Mesenchymal stem cell (in vitro differentiated cells and primary cell): Measurements from ENCODE around the gene ELK1.

Experiments
- DNase-seq: peaks from one replicate; pipeline ENCODE4 v3.0.0-alpha.2; 2013
- H2AFZ ChIP-seq: one replicate; pipeline ENCODE4 v1.6.1; 2013; ENCODE audit warnings: low read depth, mild to moderate bottlenecking, control low read depth, inconsistent platforms, low read length, moderate library complexity
- H2AK5ac ChIP-seq: 2 replicates; pipeline ENCODE4 v1.6.1; 2013; ENCODE audit warnings: low read length, moderate library complexity, mild to moderate bottlenecking, inconsistent platforms; ENCODE audit not compliant: severe bottlenecking
- H2BK120ac ChIP-seq: one replicate; pipeline ENCODE4 v1.6.1; 2013; ENCODE audit warnings: low read depth, mild to moderate bottlenecking, inconsistent platforms, low read length, moderate library complexity
- H2BK12ac ChIP-seq, 2 experiments: one replicate each; pipeline ENCODE4 v1.6.1; 2013; ENCODE audit warnings: inconsistent platforms in 2 of 2, low read length in 2 of 2, mild to moderate bottlenecking in 2 of 2, moderate library complexity in 2 of 2, control low read depth in 1 of 2
- H2BK15ac ChIP-seq: one replicate; pipeline ENCODE4 v1.6.1; 2013; ENCODE audit warnings: mild to moderate bottlenecking, low read depth, inconsistent platforms; ENCODE audit not compliant: poor library complexity, severe bottlenecking
- H2BK5ac ChIP-seq: 2 replicates; pipeline ENCODE4 v1.6.1; 2013; ENCODE audit warnings: low read depth, mild to moderate bottlenecking, low read length, control low read depth, inconsistent platforms; ENCODE audit not compliant: poor library complexity, severe bottlenecking
- H3K14ac ChIP-seq, 2 experiments: one replicate each; pipeline ENCODE4 v1.6.1; 2013; ENCODE audit warnings: inconsistent platforms in 2 of 2, low read length in 2 of 2, control low read depth in 1 of 2, mild to moderate bottlenecking in 1 of 2, moderate library complexity in 1 of 2
- H3K18ac ChIP-seq, 2 experiments: one replicate each; pipeline ENCODE4 v1.6.1; 2013; ENCODE audit warnings: inconsistent platforms in 2 of 2, low read length in 2 of 2, control low read depth in 1 of 2, low read depth in 1 of 2, mild to moderate bottlenecking in 1 of 2
- H3K23ac ChIP-seq, 2 experiments: one replicate each; pipeline ENCODE4 v1.6.1; 2013; ENCODE audit warnings: inconsistent platforms in 2 of 2, low read length in 2 of 2, mild to moderate bottlenecking in 2 of 2, moderate library complexity in 2 of 2, control low read depth in 1 of 2
- H3K27ac ChIP-seq: 2 replicates; pipeline ENCODE4 v1.5.1; 2013; ENCODE audit warnings: mild to moderate bottlenecking, moderate library complexity, low read length, control low read depth, inconsistent platforms; ENCODE audit not compliant: poor library complexity, severe bottlenecking
- H3K27me3 ChIP-seq, 2 experiments: 2 replicates each; pipeline versions ENCODE4 v1.6.1 to v1.7.0; 2013; ENCODE audit warnings: low read length in 2 of 2, mild to moderate bottlenecking in 2 of 2, moderate library complexity in 2 of 2, control low read depth in 1 of 2, inconsistent platforms in 1 of 2; ENCODE audit not compliant: control insufficient read depth in 1 of 2, insufficient read depth in 1 of 2
- H3K36me3 ChIP-seq, 2 experiments: 2 replicates each; pipeline versions ENCODE4 v1.6.1 to v1.7.0; 2013; ENCODE audit warnings: low read length in 2 of 2, control low read depth in 1 of 2, inconsistent platforms in 1 of 2, low read depth in 1 of 2, mild to moderate bottlenecking in 1 of 2; ENCODE audit not compliant: insufficient read depth in 2 of 2, control insufficient read depth in 1 of 2
- H3K4ac ChIP-seq, 2 experiments: one replicate each; pipeline ENCODE4 v1.6.1; 2013; ENCODE audit warnings: inconsistent platforms in 2 of 2, low read length in 2 of 2, mild to moderate bottlenecking in 2 of 2, moderate library complexity in 2 of 2, control low read depth in 1 of 2, low read depth in 1 of 2
- H3K4me1 ChIP-seq: 2 replicates; pipeline ENCODE4 v1.6.1; 2013; ENCODE audit warnings: low read depth, low read length, control low read depth; ENCODE audit not compliant: control insufficient read depth, insufficient read depth
- H3K4me2 ChIP-seq: 2 replicates; pipeline ENCODE4 v1.6.1; 2013; ENCODE audit warnings: low read length, mild to moderate bottlenecking, inconsistent platforms; ENCODE audit not compliant: poor library complexity, severe bottlenecking
- H3K4me3 ChIP-seq, 2 experiments: 2 replicates each; pipeline versions ENCODE4 v1.5.1 to v1.7.0; 2013; ENCODE audit warnings: low read length in 2 of 2, mild to moderate bottlenecking in 2 of 2, control low read depth in 1 of 2, low read depth in 1 of 2; ENCODE audit not compliant: insufficient read depth in 1 of 2
- H3K79me1 ChIP-seq: replicated peaks from 2 replicates; pipeline ENCODE4 v1.6.1; 2013; ENCODE audit warnings: mild to moderate bottlenecking, control low read depth, low read length, inconsistent platforms; ENCODE audit not compliant: poor library complexity, severe bottlenecking
- H3K9ac ChIP-seq: 2 replicates; pipeline ENCODE4 v1.7.0; 2013; ENCODE audit warnings: mild to moderate bottlenecking, low read length, moderate library complexity
- H3K9me3 ChIP-seq: 2 replicates; pipeline ENCODE4 v1.7.0; 2013; ENCODE audit warnings: mild to moderate bottlenecking, low read length; ENCODE audit not compliant: control insufficient read depth
- H4K8ac ChIP-seq: one replicate; pipeline ENCODE4 v1.6.1; 2013; ENCODE audit warnings: inconsistent platforms, mild to moderate bottlenecking, low read length, moderate library complexity
- H4K91ac ChIP-seq: one replicate; pipeline ENCODE4 v1.6.1; 2013; ENCODE audit warnings: mild to moderate bottlenecking, low read length, inconsistent platforms
- WGBS: methylation state at CpG from one replicate; pipeline ENCODE4 v1.1.7; 2013; ENCODE audit warnings: mixed read lengths; 5-methylcytosine and 5-hydroxymethylcytosine counted together

The ELK1 gene

GRCh38 chrX:47618923-47619485 is 31.4 kb downstream of the ELK1 start:
- Histone ChIP-seq H2BK12ac (no peak overlapping the region), H3K14ac (no peak overlapping the region), H3K9me3 (peaks cover 9% of the 10 kb centered on the region), H2BK5ac (no peak overlapping the region), H4K8ac (no peak overlapping the region), H2BK120ac (no peak overlapping the region), H3K18ac (no peak overlapping the region), H3K27me3 (peaks cover 26 to 63% of the 10 kb centered on the region in 2 experiments), H2BK15ac (no peak overlapping the region), H3K23ac (no peak overlapping the region), H4K91ac (no peak overlapping the region), H3K4me2 (peak overlapping the region; percentile 77), H3K4me1 (peaks cover 6% of the 10 kb centered on the region), H2AFZ (no peak overlapping the region), H3K4me3 (no peak overlapping the region), H3K4ac (no peak overlapping the region), H3K9ac (no peak overlapping the region), H2AK5ac (no peak overlapping the region), H3K79me1 (no peaks in the 10 kb centered on the region), H3K36me3 (no peaks in the 10 kb centered on the region), H3K27ac (no peak overlapping the region)
- no peak for DNase-seq
- WGBS: 72% methylated on average over 14 of the region's 32 CpGs

GRCh38 chrX:47614618-47615017 is 35.7 kb downstream of the ELK1 start:
- Histone ChIP-seq H3K23ac (no peak overlapping the region), H3K4me1 (peaks cover 4% of the 10 kb centered on the region), H3K27me3 (peaks cover 15 to 69% of the 10 kb centered on the region in 2 experiments), H3K18ac (no peak overlapping the region), H2AFZ (no peak overlapping the region), H2AK5ac (no peak overlapping the region), H3K79me1 (no peaks in the 10 kb centered on the region), H2BK120ac (no peak overlapping the region), H3K4ac (no peak overlapping the region), H3K4me2 (no peak overlapping the region), H2BK15ac (no peak overlapping the region), H2BK5ac (no peak overlapping the region), H3K9me3 (peaks cover 24% of the 10 kb centered on the region), H3K36me3 (no peaks in the 10 kb centered on the region), H3K14ac (no peak overlapping the region), H4K8ac (no peak overlapping the region), H3K4me3 (no peak overlapping the region), H4K91ac (no peak overlapping the region), H3K27ac (no peak overlapping the region), H2BK12ac (no peak overlapping the region), H3K9ac (no peak overlapping the region)
- 67% methylated on average over 4 of the region's 5 CpGs for WGBS
- DNase-seq: no peak

- 92% methylated on average over 8 of the region's 8 CpGs for WGBS
- Histone ChIP-seq H3K4me2 (no peak overlapping the region), H4K8ac (no peak overlapping the region), H3K18ac (no peak overlapping the region), H3K27ac (no peak overlapping the region), H3K4me3 (no peak overlapping the region), H4K91ac (no peak overlapping the region), H3K79me1 (no peaks in the 10 kb centered on the region), H3K14ac (no peak overlapping the region), H3K9ac (no peak overlapping the region), H2BK120ac (no peak overlapping the region), H3K36me3 (no peaks in the 10 kb centered on the region), H3K23ac (no peak overlapping the region), H3K4me1 (no peaks in the 10 kb centered on the region), H2BK15ac (no peak overlapping the region), H2AK5ac (no peak overlapping the region), H2BK5ac (no peak overlapping the region), H3K4ac (no peak overlapping the region), H3K27me3 (peaks cover 10 to 78% of the 10 kb centered on the region in 2 experiments), H3K9me3 (peaks cover 25% of the 10 kb centered on the region), H2AFZ (no peak overlapping the region), H2BK12ac (no peak overlapping the region)
- DNase-seq: no peak
Observed at GRCh38 chrX:47613082-47613481, 37.3 kb downstream of the ELK1 start.

GRCh38 chrX:47612418-47612817 is 37.9 kb downstream of the ELK1 start:
- no peaks in the 10 kb centered on the region for H3K4me1 ChIP-seq

More at GRCh38 chrX:47612418-47612817, 37.9 kb downstream of the ELK1 start:
- Histone ChIP-seq H3K27ac (no peak overlapping the region), H3K18ac (no peak overlapping the region), H2AFZ (no peak overlapping the region), H3K9me3 (peaks cover 25% of the 10 kb centered on the region), H2BK12ac (no peak overlapping the region), H3K14ac (no peak overlapping the region), H2AK5ac (no peak overlapping the region), H2BK15ac (no peak overlapping the region), H3K4me2 (no peak overlapping the region), H3K27me3 (peaks cover 3 to 74% of the 10 kb centered on the region in 2 experiments), H3K4me3 (no peak overlapping the region), H3K79me1 (no peaks in the 10 kb centered on the region), H4K8ac (no peak overlapping the region), H3K23ac (no peak overlapping the region), H4K91ac (no peak overlapping the region), H3K36me3 (no peaks in the 10 kb centered on the region), H3K4ac (no peak overlapping the region), H3K9ac (no peak overlapping the region), H2BK120ac (no peak overlapping the region), H2BK5ac (no peak overlapping the region)
- no peak for DNase-seq
